ENCODE data around the gene HRH1.
"Not testable (repeated sequence)": the region's sequence is repeated elsewhere in the genome, so short reads cannot be mapped to it uniquely, and the experiment has no call there.

Gene HRH1

GRCh38 chr3:11173828-11174465, 19.7 kb downstream of the HRH1 start:
- no peak for DNase-seq

GRCh38 chr3:11178421-11178820, 24.1 kb downstream of the HRH1 start:
- DNase-seq: no peak

GRCh38 chr3:11184328-11184969, 30.2 kb downstream of the HRH1 start:
- DNase-seq: not testable (repeated sequence)

GRCh38 chr3:11185144-11185543, 30.9 kb downstream of the HRH1 start:
- no peak for DNase-seq

GRCh38 chr3:11185564-11186317, 31.4 kb downstream of the HRH1 start:
- DNase-seq: no peak

GRCh38 chr3:11186318-11186692, 32.0 kb downstream of the HRH1 start:
- DNase-seq: no peak

- DNase-seq: no peak
Measured at GRCh38 chr3:11186771-11187191, 32.5 kb downstream of the HRH1 start.

- no peak for DNase-seq
Measured at GRCh38 chr3:11187681-11188080, 33.4 kb downstream of the HRH1 start.

- DNase-seq: no peak
Measured at GRCh38 chr3:11188231-11188630, 33.9 kb downstream of the HRH1 start.

- no peak for DNase-seq
Measured at GRCh38 chr3:11195201-11195600, 40.9 kb downstream of the HRH1 start.

GRCh38 chr3:11195721-11196332, 41.5 kb downstream of the HRH1 start:
- no peak for DNase-seq

GRCh38 chr3:11197484-11197883, 43.2 kb downstream of the HRH1 start:
- DNase-seq: no peak

- DNase-seq: no peak
Measured at GRCh38 chr3:11198070-11198469, 43.8 kb downstream of the HRH1 start.

- DNase-seq: no peak
Measured at GRCh38 chr3:11198495-11198894, 44.2 kb downstream of the HRH1 start.

GRCh38 chr3:11199902-11200845, 45.9 kb downstream of the HRH1 start:
- DNase-seq: no peak

- no peak for DNase-seq
Measured at GRCh38 chr3:11201251-11202019, 47.1 kb downstream of the HRH1 start.

GRCh38 chr3:11203961-11204360, 49.7 kb downstream of the HRH1 start:
- no peak for DNase-seq

GRCh38 chr3:11204697-11205348, 50.5 kb downstream of the HRH1 start:
- no peak for DNase-seq

GRCh38 chr3:11205881-11206280, 51.6 kb downstream of the HRH1 start:
- DNase-seq: not testable (repeated sequence)

GRCh38 chr3:11206316-11206715, 52.0 kb downstream of the HRH1 start:
- DNase-seq: no peak

- no peak for DNase-seq
Measured at GRCh38 chr3:11206953-11207352, 52.7 kb downstream of the HRH1 start.

All from DMS153 (cell line).